HEK293 (cell line): ENCODE measurements around the gene TMEM143.

Source experiments
- EGR2 ChIP-seq: fragments of 450-650 bp; formaldehyde crosslinking; IDR thresholded peaks from 2 replicates; pipeline ENCODE4 v1.5.1; 2016; ENCODE audit warnings: low read depth, missing biosample characterization, missing genetic modification characterization
- HOXA7 ChIP-seq: sonication (generic); formaldehyde crosslinking; IDR thresholded peaks from 2 replicates; pipeline ENCODE4 v1.8.1; 2022; ENCODE audit warnings: missing genetic modification reagents, borderline replicate concordance
- IKZF3 ChIP-seq: fragments of 450-650 bp; IDR thresholded peaks from 2 replicates; pipeline ENCODE4 v1.5.0; 2018; ENCODE audit warnings: missing biosample characterization, mild to moderate bottlenecking, missing genetic modification characterization, moderate library complexity
- KLF10 ChIP-seq: fragments of 450-650 bp; IDR thresholded peaks from 2 replicates; pipeline ENCODE4 v1.5.1; 2018; ENCODE audit warnings: missing biosample characterization, mild to moderate bottlenecking, missing genetic modification characterization
- KLF7 ChIP-seq: fragments of 450-650 bp; formaldehyde crosslinking; IDR thresholded peaks from 2 replicates; pipeline ENCODE4 v1.5.1; 2016; ENCODE audit warnings: missing biosample characterization, missing genetic modification characterization, borderline replicate concordance
- OSR2 ChIP-seq: fragments of 450-650 bp; formaldehyde crosslinking; IDR thresholded peaks from 2 replicates; pipeline ENCODE4 v1.5.1; 2016; ENCODE audit warnings: missing biosample characterization, missing genetic modification characterization
- ZBTB20 ChIP-seq: fragments of 450-650 bp; formaldehyde crosslinking; IDR thresholded peaks from 2 replicates; pipeline ENCODE4 v1.5.1; 2016; ENCODE audit warnings: missing biosample characterization, missing genetic modification characterization
- ZFHX2 ChIP-seq: fragments of 450-650 bp; formaldehyde crosslinking; conservative IDR thresholded peaks from 2 replicates; pipeline ENCODE4 v1.5.1; 2016; ENCODE audit warnings: missing biosample characterization, missing genetic modification characterization
- ZFP69B ChIP-seq: fragments of 450-650 bp; formaldehyde crosslinking; IDR thresholded peaks from 2 replicates; pipeline ENCODE4 v1.5.1; 2016; ENCODE audit warnings: missing biosample characterization, missing genetic modification characterization
- ZNF157 ChIP-seq: fragments of 450-650 bp; formaldehyde crosslinking; IDR thresholded peaks from 2 replicates; pipeline ENCODE4 v1.5.1; 2016; ENCODE audit warnings: missing biosample characterization, missing genetic modification characterization
- ZNF266 ChIP-seq: fragments of 450-650 bp; formaldehyde crosslinking; IDR thresholded peaks from 2 replicates; pipeline ENCODE4 v1.5.1; 2016; ENCODE audit warnings: missing biosample characterization, missing genetic modification characterization, low read depth
- ZNF274 ChIP-seq, 2 experiments: fragments of 200-500 bp in 1 of 2; fragments of 450-650 bp in 1 of 2; sonication (Bioruptor generic) in 1 of 2; formaldehyde crosslinking in 1 of 2; IDR thresholded peaks; 2 replicates each; pipeline versions ENCODE4 v1.5.1 to v1.6.1; 2014 to 2016; ENCODE audit warnings: borderline replicate concordance in 1 of 2, inconsistent platforms in 1 of 2, low read length in 1 of 2, missing biosample characterization in 1 of 2, missing genetic modification characterization in 1 of 2
- ZNF341 ChIP-seq: fragments of 450-650 bp; formaldehyde crosslinking; IDR thresholded peaks from 2 replicates; pipeline ENCODE4; 2016; ENCODE audit warnings: low read depth, missing biosample characterization, missing genetic modification characterization
- ZNF350 ChIP-seq: fragments of 450-650 bp; formaldehyde crosslinking; IDR thresholded peaks from 2 replicates; pipeline ENCODE4 v1.5.0; 2017; ENCODE audit warnings: missing biosample characterization, mild to moderate bottlenecking, missing genetic modification characterization
- ZNF391 ChIP-seq: fragments of 450-650 bp; formaldehyde crosslinking; IDR thresholded peaks from 2 replicates; pipeline ENCODE4 v1.5.1; 2016; ENCODE audit warnings: low read depth, missing biosample characterization, missing genetic modification characterization, borderline replicate concordance
- ZNF416 ChIP-seq: fragments of 450-650 bp; formaldehyde crosslinking; IDR thresholded peaks from 2 replicates; pipeline ENCODE4 v1.5.1; 2016; ENCODE audit warnings: missing biosample characterization, missing genetic modification characterization
- ZNF423 ChIP-seq: fragments of 450-650 bp; formaldehyde crosslinking; IDR thresholded peaks from 2 replicates; pipeline ENCODE4 v1.5.1; 2016; ENCODE audit warnings: missing biosample characterization, missing genetic modification characterization
- ZNF530 ChIP-seq: fragments of 450-650 bp; formaldehyde crosslinking; IDR thresholded peaks from 2 replicates; pipeline ENCODE4 v1.5.1; 2016; ENCODE audit warnings: low read depth, missing biosample characterization, missing genetic modification characterization
- ZNF626 ChIP-seq: fragments of 450-650 bp; sonication (Bioruptor Pico); formaldehyde crosslinking; IDR thresholded peaks from 2 replicates; pipeline ENCODE4 v1.5.1; 2018; ENCODE audit warnings: missing biosample characterization, missing genetic modification characterization, inconsistent platforms
- ZNF707 ChIP-seq: fragments of 450-650 bp; formaldehyde crosslinking; IDR thresholded peaks from 2 replicates; pipeline ENCODE4 v1.5.1; 2016; ENCODE audit warnings: missing biosample characterization, missing genetic modification characterization
- ZNF785 ChIP-seq: fragments of 450-650 bp; formaldehyde crosslinking; IDR thresholded peaks from 2 replicates; pipeline ENCODE4 v1.5.1; 2016; ENCODE audit warnings: missing biosample characterization, missing genetic modification characterization
- ZNF791 ChIP-seq: fragments of 450-650 bp; formaldehyde crosslinking; IDR thresholded peaks from 2 replicates; pipeline ENCODE4 v1.5.1; 2016; ENCODE audit warnings: missing biosample characterization, missing genetic modification characterization
- TF ChIP-seq, protein P1 (sequence below): fragments of 450-650 bp; formaldehyde crosslinking; IDR thresholded peaks from 2 replicates; pipeline ENCODE4 v1.5.1; 2016; ENCODE audit warnings: missing biosample characterization, missing genetic modification characterization
- TF ChIP-seq, protein P2 (sequence below): fragments of 450-650 bp; formaldehyde crosslinking; IDR thresholded peaks from 2 replicates; pipeline ENCODE4 v1.5.1; 2016; ENCODE audit warnings: missing biosample characterization, missing genetic modification characterization
- TF ChIP-seq, protein P3 (sequence below): fragments of 450-650 bp; formaldehyde crosslinking; IDR thresholded peaks from 2 replicates; pipeline ENCODE4 v1.5.1; 2016; ENCODE audit warnings: missing biosample characterization, missing genetic modification characterization
- TF ChIP-seq, protein P4 (sequence below): fragments of 450-650 bp; formaldehyde crosslinking; IDR thresholded peaks from 2 replicates; pipeline ENCODE4 v1.5.1; 2016; ENCODE audit warnings: missing biosample characterization, missing genetic modification characterization
- TF ChIP-seq, protein P5 (sequence below): fragments of 450-650 bp; formaldehyde crosslinking; IDR thresholded peaks from 2 replicates; pipeline ENCODE4 v1.5.1; 2016; ENCODE audit warnings: missing biosample characterization, missing genetic modification characterization
- TF ChIP-seq, protein P6 (sequence below): fragments of 450-650 bp; IDR thresholded peaks from 2 replicates; pipeline ENCODE4 v1.5.1; 2018; ENCODE audit warnings: missing biosample characterization, missing genetic modification characterization
- TF ChIP-seq, protein P7 (sequence below): sonication (generic); formaldehyde crosslinking; IDR thresholded peaks from 2 replicates; pipeline ENCODE4 v1.8.1; 2022; ENCODE audit warnings: mild to moderate bottlenecking, moderate library complexity, missing genetic modification reagents

TMEM143 gene

DNA sequence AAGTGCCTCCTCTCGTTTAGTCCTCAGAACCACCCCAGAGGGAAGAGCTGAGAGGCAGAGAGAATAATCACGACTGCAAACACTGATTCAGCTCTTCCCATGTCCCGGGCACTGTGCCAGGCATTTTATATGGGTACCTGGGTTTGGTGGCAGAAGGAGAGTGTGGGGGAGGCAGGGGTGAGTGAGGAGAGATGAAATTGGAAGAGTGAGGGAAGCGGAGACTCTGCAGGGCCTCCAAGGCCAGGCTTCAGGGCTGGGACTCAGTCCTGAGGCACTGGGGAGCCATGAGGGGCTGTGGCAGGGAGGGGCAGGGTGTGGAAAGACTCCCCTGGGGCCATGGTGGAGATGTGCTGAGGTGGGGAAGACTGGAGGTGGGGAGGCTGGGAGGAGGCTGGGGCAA is 9.2 kb upstream of the TMEM143 start (continued):
- TF ChIP-seq ZFP69B (no peak; the same call in 1 of the 2 replicates), ZNF341 (tag by site-specific recombination) (no peak; the same call in 1 of the 2 replicates), KLF7 (tag by site-specific recombination) (no peak), KLF10 (no peak), ZNF391 (tag by site-specific recombination) (no peak), ZFHX2 (tag by site-specific recombination) (peak; percentile 88), ZNF785 (0 out of 2 replicates have a peak, but pooled peaks have one; percentile 32), ZBTB20 (tag by site-specific recombination) (peak; percentile 78), ZNF266 (no peak), ZNF707 (tag by site-specific recombination) (no peak), ZNF791 (tag by site-specific recombination) (no peak), IKZF3 (tag by site-specific recombination) (peak; percentile 35; the same call in 1 of the 2 replicates), EGR2 (tag by site-specific recombination) (peak; percentile 80), ZNF350 (tag by site-specific recombination) (no peak), ZNF423 (peak; percentile 52; the same call in 1 of the 2 replicates), ZNF416 (tag by site-specific recombination) (no peak), ZNF157 (tag by site-specific recombination) (no peak), ZNF274 (IDR thresholded peaks at IDR 0.05; ENCODE audit: low read length) (no peak), ZNF274 (tag by site-specific recombination; IDR thresholded peaks at IDR 0.05; ENCODE audit: borderline replicate concordance) (no peak), ZNF530 (tag by site-specific recombination) (no peak), OSR2 (tag by site-specific recombination) (no peak), HOXA7 (CRISPR knock-in tag) (no peak), ZNF626 (tag by site-specific recombination) (no peak)
- TF ChIP-seq, protein P1, sequence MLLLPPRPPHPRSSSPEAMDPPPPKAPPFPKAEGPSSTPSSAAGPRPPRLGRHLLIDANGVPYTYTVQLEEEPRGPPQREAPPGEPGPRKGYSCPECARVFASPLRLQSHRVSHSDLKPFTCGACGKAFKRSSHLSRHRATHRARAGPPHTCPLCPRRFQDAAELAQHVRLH (tag by site-specific recombination) = 0 out of 2 replicates have a peak, but pooled peaks have one; percentile 42
- TF ChIP-seq, protein P2, sequence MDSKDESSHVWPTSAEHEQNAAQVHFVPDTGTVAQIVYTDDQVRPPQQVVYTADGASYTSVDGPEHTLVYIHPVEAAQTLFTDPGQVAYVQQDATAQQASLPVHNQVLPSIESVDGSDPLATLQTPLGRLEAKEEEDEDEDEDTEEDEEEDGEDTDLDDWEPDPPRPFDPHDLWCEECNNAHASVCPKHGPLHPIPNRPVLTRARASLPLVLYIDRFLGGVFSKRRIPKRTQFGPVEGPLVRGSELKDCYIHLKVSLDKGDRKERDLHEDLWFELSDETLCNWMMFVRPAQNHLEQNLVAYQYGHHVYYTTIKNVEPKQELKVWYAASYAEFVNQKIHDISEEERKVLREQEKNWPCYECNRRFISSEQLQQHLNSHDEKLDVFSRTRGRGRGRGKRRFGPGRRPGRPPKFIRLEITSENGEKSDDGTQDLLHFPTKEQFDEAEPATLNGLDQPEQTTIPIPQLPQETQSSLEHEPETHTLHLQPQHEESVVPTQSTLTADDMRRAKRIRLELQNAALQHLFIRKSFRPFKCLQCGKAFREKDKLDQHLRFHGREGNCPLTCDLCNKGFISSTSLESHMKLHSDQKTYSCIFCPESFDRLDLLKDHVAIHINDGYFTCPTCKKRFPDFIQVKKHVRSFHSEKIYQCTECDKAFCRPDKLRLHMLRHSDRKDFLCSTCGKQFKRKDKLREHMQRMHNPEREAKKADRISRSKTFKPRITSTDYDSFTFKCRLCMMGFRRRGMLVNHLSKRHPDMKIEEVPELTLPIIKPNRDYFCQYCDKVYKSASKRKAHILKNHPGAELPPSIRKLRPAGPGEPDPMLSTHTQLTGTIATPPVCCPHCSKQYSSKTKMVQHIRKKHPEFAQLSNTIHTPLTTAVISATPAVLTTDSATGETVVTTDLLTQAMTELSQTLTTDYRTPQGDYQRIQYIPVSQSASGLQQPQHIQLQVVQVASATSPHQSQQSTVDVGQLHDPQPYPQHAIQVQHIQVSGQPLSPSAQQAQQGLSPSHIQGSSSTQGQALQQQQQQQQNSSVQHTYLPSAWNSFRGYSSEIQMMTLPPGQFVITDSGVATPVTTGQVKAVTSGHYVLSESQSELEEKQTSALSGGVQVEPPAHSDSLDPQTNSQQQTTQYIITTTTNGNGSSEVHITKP (tag by site-specific recombination) = peak; percentile 42
- TF ChIP-seq, protein P3, sequence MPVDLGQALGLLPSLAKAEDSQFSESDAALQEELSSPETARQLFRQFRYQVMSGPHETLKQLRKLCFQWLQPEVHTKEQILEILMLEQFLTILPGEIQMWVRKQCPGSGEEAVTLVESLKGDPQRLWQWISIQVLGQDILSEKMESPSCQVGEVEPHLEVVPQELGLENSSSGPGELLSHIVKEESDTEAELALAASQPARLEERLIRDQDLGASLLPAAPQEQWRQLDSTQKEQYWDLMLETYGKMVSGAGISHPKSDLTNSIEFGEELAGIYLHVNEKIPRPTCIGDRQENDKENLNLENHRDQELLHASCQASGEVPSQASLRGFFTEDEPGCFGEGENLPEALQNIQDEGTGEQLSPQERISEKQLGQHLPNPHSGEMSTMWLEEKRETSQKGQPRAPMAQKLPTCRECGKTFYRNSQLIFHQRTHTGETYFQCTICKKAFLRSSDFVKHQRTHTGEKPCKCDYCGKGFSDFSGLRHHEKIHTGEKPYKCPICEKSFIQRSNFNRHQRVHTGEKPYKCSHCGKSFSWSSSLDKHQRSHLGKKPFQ (tag by site-specific recombination) = no peak
- TF ChIP-seq, protein P4, sequence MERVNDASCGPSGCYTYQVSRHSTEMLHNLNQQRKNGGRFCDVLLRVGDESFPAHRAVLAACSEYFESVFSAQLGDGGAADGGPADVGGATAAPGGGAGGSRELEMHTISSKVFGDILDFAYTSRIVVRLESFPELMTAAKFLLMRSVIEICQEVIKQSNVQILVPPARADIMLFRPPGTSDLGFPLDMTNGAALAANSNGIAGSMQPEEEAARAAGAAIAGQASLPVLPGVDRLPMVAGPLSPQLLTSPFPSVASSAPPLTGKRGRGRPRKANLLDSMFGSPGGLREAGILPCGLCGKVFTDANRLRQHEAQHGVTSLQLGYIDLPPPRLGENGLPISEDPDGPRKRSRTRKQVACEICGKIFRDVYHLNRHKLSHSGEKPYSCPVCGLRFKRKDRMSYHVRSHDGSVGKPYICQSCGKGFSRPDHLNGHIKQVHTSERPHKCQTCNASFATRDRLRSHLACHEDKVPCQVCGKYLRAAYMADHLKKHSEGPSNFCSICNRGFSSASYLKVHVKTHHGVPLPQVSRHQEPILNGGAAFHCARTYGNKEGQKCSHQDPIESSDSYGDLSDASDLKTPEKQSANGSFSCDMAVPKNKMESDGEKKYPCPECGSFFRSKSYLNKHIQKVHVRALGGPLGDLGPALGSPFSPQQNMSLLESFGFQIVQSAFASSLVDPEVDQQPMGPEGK (tag by site-specific recombination) = peak; percentile 81
- TF ChIP-seq, protein P5, sequence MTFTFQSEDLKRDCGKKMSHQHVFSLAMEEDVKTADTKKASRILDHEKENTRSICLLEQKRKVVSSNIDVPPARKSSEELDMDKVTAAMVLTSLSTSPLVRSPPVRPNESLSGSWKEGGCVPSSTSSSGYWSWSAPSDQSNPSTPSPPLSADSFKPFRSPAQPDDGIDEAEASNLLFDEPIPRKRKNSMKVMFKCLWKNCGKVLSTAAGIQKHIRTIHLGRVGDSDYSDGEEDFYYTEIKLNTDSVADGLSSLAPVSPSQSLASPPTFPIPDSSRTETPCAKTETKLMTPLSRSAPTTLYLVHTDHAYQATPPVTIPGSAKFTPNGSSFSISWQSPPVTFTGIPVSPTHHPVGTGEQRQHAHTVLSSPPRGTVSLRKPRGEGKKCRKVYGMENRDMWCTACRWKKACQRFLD (tag by site-specific recombination) = no peak
- TF ChIP-seq, protein P6, sequence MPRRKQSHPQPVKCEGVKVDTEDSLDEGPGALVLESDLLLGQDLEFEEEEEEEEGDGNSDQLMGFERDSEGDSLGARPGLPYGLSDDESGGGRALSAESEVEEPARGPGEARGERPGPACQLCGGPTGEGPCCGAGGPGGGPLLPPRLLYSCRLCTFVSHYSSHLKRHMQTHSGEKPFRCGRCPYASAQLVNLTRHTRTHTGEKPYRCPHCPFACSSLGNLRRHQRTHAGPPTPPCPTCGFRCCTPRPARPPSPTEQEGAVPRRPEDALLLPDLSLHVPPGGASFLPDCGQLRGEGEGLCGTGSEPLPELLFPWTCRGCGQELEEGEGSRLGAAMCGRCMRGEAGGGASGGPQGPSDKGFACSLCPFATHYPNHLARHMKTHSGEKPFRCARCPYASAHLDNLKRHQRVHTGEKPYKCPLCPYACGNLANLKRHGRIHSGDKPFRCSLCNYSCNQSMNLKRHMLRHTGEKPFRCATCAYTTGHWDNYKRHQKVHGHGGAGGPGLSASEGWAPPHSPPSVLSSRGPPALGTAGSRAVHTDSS (tag by site-specific recombination) = no peak
- TF ChIP-seq, protein P7, sequence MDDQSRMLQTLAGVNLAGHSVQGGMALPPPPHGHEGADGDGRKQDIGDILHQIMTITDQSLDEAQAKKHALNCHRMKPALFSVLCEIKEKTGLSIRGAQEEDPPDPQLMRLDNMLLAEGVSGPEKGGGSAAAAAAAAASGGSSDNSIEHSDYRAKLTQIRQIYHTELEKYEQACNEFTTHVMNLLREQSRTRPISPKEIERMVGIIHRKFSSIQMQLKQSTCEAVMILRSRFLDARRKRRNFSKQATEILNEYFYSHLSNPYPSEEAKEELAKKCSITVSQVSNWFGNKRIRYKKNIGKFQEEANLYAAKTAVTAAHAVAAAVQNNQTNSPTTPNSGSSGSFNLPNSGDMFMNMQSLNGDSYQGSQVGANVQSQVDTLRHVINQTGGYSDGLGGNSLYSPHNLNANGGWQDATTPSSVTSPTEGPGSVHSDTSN (CRISPR knock-in tag) = no peak
